Tibial nerve (tissue), 4 donors: ENCODE measurements around the gene SNX10.

Experiments
- EP300 ChIP-seq, 2 donors: sonication (generic); formaldehyde crosslinking; IDR thresholded peaks; one replicate each; pipeline ENCODE4 v1.6.1; 2017; ENCODE audit warnings: antibody characterized with exemption in 2 of 2, mild to moderate bottlenecking in 1 of 2
- POLR2A ChIP-seq, 2 donors: fragments of 450-650 bp; IDR thresholded peaks; one replicate each; pipeline ENCODE4 v1.6.1; 2017; ENCODE audit warnings: antibody characterized with exemption in 2 of 2, mild to moderate bottlenecking in 2 of 2, moderate library complexity in 2 of 2
- TF ChIP-seq, protein P1 (sequence below), 5 experiments: fragments of 200-600 bp in 3 of 5; fragments of 450-650 bp in 2 of 5; sonication (generic) in 3 of 5; IDR thresholded peaks; one replicate each; pipeline ENCODE4 v1.5.1; 2016 to 2019; ENCODE audit warnings: antibody characterized with exemption in 5 of 5, mild to moderate bottlenecking in 3 of 5, moderate library complexity in 2 of 5

DNA sequence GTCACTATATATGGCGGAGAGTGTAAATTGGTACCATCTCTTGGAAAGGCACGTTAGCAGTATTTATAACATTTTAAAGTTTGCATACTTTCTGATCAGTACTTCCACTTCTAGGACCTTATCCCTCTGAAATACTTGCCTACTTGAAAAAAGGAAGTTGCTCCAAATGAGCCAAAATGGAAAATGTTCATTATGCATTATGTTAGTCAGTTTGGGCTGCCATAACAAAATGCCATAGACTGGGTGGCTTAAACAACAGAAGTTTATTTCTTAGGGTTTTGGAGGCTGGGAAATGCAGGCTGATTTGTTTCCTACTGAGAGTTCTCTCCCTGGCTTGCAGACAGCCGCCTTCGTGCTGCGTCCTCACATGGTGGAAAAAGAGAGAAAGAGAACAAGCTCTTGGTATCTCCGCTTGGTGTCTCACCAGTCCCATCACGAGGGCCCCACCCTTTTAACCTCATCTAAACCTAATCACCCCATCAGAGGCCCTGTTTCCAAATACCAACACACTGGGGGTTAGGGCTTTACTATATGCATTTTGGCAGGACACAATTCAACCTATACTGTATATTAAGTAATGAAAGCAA lies 6.9 kb downstream of the SNX10 start:
- TF ChIP-seq, protein P1, sequence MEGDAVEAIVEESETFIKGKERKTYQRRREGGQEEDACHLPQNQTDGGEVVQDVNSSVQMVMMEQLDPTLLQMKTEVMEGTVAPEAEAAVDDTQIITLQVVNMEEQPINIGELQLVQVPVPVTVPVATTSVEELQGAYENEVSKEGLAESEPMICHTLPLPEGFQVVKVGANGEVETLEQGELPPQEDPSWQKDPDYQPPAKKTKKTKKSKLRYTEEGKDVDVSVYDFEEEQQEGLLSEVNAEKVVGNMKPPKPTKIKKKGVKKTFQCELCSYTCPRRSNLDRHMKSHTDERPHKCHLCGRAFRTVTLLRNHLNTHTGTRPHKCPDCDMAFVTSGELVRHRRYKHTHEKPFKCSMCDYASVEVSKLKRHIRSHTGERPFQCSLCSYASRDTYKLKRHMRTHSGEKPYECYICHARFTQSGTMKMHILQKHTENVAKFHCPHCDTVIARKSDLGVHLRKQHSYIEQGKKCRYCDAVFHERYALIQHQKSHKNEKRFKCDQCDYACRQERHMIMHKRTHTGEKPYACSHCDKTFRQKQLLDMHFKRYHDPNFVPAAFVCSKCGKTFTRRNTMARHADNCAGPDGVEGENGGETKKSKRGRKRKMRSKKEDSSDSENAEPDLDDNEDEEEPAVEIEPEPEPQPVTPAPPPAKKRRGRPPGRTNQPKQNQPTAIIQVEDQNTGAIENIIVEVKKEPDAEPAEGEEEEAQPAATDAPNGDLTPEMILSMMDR (IDR thresholded peaks at IDR 0.05) = no peak
- TF ChIP-seq EP300 (IDR thresholded peaks at IDR 0.05) = no peak
- TF ChIP-seq POLR2A (IDR thresholded peaks at IDR 0.05) = no peak
